Measurements from ENCODE around the gene MYOM1.
"Not testable (repeated sequence)": the region's sequence is repeated elsewhere in the genome, so short reads cannot be mapped to it uniquely, and the experiment has no call there.

MYOM1 gene

DNA sequence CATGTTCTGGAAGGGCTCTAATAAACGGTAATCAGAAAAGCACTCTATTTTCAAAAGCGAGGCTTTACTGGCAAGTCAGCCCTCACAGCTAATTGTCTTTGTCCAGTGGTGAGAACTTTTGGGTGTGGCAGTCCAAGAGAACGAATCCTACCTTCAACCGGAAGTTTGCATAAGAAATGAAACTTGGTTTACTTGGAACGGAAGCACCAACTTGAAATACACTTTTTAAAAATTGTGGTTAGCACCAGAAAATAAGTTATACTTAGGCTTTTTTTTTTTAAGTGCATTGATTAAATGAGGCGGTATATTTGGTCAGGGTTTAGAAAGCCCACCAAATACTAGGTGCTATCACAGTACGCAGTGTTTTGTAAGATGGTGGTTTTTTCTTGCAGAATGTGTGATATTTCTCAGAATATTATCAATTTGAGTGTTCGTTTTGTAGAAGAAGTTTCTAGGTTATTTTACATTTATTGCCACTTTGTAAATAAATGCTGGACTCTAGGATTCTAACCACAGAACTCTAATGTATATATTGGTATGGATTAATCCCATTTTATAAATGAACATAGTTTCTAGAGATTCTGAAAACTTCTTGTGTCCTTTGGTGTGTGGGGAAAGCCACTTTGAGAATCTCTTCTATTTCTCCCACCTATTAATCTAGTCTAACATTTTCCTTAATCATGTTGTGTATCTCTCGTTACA lies 29.0 kb upstream of the MYOM1 start:
- no peak for DNase-seq

DNA sequence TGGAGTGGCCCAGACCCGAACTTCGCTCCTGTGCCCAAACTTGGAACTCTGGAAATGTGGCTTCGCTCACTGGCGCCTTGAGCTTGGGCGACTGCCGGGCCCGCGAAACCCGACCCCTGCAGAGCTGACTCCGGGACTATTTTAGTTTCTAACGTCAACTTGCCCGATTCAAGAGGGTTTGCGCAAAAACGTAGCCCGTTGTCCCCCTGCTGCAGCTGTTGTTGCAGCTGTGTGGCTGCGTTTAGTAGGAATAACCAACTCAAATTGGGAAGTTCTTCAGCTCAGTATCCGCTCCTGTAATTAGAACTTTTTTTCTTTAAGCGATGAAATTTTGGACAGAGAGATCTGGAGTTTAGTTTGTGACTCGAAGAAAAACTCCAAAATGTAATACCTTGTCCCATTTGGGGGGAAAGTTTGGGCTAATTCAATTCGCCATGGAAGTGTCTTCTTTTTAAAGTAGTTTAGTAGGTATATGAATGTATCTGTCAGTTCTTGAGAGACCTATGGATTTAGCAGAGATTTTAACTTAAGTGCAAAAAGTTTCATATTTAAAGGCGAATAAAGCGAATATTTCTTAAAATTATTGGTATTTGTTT lies 28.4 kb upstream of the MYOM1 start:
- peak; percentile 27 for DNase-seq

GRCh38 chr18:3247240-3248061 lies 27.7 kb upstream of the MYOM1 start, which contains the start of gene MYL12A:
MYL12A (plus strand) TSS chr18:3247801; CDS start chr18:3253248, 5,447 bp downstream.
- DNase-seq, result peak; percentile 91

GRCh38 chr18:3246635-3247239 lies 27.0 kb upstream of the MYOM1 start:
- no peak for DNase-seq

DNA sequence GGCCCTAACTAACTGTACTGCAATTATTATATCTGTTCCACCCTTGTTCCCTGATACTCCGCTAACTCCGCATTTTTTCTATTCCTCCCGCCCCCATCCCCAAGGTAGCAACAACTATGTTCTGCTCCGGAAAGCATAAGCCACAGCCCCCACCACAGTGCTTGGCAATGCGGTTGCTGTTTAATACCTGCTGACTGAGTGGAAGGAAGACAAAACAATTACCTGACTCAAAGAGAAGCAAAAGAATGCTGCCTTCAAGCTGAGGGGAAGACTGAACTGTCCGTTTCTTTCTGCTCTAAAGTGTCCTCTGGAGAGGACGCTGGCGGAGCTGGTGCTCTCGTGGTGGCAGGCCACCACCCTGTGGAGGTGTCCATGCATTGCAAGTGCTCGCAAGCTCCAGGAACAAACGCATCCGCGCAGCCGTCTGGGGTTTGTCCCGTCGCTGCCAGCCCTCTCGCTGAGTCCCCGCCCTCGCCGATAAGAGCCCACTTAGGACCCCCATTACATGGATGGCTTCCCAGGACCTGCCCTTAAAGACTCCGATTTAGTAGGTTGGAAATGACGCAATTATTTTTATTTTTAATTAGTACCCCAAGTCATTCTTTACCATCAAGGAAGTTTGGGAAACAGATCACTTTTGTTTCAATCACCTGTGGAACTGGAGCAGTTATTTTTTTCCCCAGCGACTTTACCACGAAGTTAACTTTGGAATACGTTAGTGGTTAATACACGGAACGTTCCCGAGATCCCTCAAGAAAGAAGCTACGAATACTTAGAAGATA lies 26.3 kb upstream of the MYOM1 start:
- peak; percentile 80 for DNase-seq

GRCh38 chr18:3245185-3245564 lies 25.4 kb upstream of the MYOM1 start:
- no peak for DNase-seq

DNA sequence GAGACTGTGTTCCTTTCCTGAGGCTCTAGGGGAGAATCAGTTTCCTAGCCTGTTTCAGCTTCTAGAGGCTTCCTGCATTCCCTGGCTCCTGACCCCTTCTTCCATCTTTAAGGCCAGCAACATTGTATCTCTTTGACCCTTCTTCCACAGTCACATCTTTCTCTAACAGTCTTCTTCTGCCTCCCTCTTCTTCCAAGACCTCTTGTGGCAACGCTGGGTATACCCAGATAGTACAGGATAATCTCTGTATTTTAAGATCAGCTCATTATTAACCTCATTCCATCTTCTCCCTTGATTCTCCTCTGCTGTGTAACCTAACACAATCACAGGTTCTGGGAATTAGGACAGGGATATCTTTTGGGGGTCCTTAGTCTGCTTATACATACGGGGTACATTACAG lies 19.0 kb upstream of the MYOM1 start:
- no peak for DNase-seq

GRCh38 chr18:3236470-3236869 lies 16.7 kb upstream of the MYOM1 start:
- DNase-seq, result no peak

DNA sequence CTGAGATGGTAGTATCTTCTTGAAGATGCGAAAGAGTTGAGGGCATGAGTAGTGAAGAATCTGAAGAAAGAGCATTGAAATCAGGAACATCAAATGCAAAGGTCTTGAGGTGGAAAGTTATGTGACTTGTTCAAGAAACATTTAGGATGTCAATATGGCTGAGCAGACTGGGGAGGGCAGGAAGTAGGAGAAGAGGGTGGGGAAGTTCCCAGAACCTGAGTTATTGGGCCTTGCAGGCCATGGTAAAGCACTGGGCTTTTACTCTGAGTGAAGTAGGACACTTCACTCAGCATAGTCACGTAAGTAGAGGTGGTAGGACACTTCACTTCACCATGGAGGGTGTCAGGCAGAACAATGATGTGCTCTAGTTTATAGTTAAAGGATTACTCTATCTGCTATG lies 16.1 kb upstream of the MYOM1 start:
- DNase-seq, result no peak

GRCh38 chr18:3234457-3234856 lies 14.7 kb upstream of the MYOM1 start:
- no peak for DNase-seq

DNA sequence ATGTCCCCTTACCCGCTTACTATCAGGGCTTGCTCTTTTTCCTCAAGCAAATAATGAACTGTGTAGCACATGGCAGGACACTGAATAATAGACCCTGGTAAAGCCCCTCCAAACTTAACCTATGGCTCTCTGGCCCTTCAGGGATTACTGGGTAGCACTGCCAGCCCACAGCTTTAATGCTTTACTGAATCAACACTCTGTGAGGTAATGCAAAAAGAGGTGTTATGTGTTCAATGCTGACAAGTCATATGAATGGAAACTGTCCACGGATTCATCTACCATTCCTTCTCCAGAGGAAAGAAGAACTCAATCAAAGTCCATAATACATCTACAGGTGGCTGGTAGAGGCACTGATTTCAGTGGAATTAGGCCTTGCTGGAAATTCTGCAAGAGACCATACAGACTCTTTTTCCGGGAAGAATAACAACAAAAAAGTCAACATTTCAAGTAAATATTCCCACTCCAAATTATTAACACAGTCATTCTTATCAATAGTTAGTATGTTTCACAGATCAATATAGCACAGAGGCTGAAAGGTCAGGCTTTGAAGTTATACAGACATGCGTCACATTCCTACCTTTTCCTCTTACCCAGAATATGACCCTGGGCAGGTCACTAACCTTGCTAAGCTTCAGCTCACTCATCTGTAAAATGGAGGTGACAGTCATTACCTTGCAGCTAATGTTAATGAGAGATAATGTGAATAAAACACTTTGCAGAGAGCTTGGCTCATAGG lies 13.8 kb upstream of the MYOM1 start:
- no peak for DNase-seq

- DNase-seq, result no peak
These were observed 13.2 kb upstream of the MYOM1 start for GRCh38 chr18:3233004-3233403.

GRCh38 chr18:3230401-3231334 lies 10.9 kb upstream of the MYOM1 start:
- no peak for DNase-seq

DNA sequence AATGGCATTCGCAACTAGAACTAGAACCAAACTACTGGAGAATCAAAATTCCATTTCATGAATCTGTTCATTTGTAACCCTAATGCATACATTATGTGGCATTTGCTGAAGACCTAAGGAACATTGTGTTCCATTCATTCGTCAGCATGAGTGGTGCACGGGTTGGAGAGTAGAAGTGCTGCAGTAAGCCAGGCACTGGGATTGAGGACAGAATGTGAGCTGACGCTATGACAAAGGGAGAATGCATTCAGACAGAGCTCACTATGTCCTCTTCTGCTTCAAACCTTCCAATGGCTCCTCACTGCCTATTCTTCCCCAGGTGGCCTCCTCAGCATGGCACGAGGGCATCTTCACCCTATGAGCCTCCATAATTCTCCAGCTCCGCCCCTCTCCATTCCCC lies 6.3 kb upstream of the MYOM1 start:
- no peak for DNase-seq

GRCh38 chr18:3225588-3225987 lies 5.8 kb upstream of the MYOM1 start:
- no peak for DNase-seq

DNA sequence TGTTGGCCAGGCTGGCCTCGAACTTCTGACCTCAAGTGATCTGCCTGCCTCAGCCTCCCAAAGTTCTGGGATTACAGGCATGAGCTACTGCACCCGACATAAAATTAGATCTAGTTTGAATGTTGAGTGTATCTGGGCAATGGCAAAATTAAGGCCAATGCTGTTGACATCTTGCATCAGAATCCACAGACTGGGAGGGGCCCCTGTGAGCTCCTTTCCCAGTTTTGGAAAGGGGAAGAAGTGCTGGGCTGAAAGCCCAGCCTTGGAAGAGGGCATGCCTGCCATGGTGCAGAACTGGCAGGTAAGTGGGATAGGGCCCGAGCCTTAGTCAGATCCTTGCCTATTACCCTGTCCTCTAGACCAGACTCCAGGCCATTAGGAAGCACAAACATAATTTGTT lies 4.5 kb upstream of the MYOM1 start:
- DNase-seq, result no peak

DNA sequence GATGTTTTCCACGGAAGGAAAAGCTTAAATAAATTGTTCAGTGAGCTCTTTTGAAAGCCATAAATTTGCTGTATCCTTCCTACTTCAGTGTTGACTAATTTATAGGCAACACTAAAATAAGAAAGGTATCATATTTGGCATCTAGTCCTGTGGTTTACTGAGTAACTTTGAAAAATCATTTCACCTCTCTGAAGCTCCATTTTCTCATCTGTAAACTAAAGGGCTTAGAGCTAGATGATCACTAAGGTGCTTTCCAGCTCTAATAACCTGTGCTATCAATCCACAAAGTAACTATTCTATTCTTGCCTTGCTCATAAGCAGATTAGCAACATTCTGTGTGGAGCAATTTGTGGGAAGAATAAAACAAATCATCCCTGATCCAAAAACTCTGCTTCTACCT lies 3.6 kb upstream of the MYOM1 start:
- no peak for DNase-seq

DNA sequence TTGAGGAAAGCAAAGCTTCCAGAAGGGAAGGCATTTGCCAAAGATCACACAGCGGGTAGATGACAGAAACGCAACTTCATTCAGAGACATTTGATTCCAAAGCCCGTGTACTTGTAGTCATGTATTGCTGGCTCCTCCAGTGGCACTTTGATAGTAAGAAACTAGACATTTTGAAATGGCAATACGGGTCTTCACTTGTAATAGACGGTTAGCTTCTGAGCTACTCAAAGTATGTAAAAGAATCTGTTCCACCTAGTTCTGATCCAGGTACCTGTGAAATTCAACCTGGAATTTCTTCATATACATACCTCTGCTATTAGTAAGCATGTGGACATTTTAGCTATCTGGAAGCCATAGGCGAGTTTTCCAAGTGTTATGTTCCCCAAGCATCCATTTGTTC lies 1.7 kb upstream of the MYOM1 start:
- no peak for DNase-seq

- not testable (repeated sequence) for DNase-seq
These were observed 1.1 kb upstream of the MYOM1 start for GRCh38 chr18:3220868-3221267.

DNA sequence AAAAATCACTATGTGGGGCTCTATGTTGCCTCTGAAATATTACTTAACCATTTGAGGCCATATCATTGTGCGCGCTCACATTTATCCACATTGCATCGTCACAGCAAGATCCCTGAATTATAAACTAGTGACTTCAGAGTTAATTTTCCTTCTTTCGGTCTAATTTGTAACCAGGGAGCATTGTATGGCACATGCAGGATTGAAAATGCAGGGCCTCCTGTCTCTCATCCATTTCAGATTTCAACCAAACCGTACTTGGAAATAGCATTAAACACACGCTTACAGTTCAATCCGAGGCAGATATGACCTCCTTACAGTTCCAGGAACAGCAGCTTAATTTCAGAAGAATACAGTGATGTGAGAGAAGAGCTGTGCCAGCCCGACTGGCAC lies 532 bp downstream of the MYOM1 start:
- DNase-seq, result no peak

DNA sequence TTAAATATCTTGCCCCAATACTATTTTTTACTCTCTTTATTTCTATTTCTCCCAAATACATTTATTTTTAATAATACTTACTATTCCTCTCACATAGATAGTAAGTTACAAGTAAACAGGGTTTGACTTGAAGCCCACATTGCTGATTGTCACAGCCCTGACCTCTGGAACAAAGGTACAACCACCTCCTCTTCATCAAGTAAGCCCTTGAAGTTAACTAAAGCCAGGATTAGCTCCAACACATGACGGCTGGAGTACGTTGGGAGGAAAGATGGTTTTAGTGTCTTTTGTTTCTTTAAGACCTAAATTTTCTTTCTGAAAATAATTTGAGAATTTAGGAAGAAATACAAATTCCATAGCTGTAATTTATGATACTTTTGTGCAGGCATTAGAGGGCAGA lies 949 bp downstream of the MYOM1 start:
- DNase-seq, result no peak

Measured in NCI-H2171 (cell line).